NCI-H345 treated with DMSO at 0.1 percent for 48 hours (cell line): ENCODE data around the gene GRK3.
"Not testable (repeated sequence)": the region's sequence is repeated elsewhere in the genome, so short reads cannot be mapped to it uniquely, and the experiment has no call there.

ENCODE experiments used
- DNase-seq: peaks from one replicate; lab custom pipeline; 2025; ENCODE audit not compliant: unreplicated experiment; lab: John Stamatoyannopoulos, UW

GRK3 gene

GRCh38 chr22:25570486-25570885 lies 6.0 kb downstream of the GRK3 start:
- DNase-seq, result no peak

GRCh38 chr22:25571969-25572707 lies 7.7 kb downstream of the GRK3 start:
- DNase-seq, result not testable (repeated sequence)

DNA sequence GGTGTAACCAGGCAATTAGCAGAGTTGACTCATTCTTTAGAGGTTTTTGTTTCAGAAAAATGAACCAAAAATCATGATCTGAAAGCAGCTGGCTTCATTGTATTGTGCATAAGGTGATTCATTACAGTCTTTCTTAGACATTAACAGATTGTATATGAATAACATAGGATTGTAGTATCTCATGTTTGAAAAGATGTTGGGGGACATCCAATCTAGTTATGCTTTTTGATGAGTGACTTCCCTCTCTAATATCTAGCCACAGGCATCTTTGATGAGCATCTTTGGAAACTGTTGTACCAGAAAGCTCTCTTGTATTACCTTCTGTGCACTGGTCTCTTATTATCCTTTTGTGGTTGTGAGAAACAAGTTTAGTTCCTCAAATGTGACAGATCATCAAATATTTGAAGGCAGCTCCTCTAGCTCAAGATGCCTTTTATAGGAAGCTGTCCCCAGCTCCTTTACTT lies 8.3 kb downstream of the GRK3 start:
- no peak for DNase-seq

DNA sequence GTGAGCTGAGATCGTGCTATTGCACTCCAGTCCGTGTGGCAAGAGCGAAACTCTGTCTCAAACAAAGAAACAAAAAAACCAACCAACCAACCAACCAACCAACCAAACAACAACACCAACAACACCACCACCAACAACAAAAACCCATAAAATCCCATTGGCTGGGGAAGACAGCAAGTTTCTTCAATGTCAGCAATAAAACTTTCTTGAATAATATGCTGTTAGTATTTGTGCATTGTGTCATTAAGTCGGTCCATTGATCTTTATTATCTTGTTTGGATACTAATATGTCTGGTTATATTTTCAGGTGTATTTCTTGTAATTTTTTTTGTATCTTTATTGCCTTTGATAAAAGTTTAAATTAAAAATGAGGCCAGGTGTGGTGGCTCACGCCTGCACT lies 9.4 kb downstream of the GRK3 start:
- DNase-seq, result no peak

- DNase-seq, result no peak
Observed at GRCh38 chr22:25574736-25575135, 10.3 kb downstream of the GRK3 start.

DNA sequence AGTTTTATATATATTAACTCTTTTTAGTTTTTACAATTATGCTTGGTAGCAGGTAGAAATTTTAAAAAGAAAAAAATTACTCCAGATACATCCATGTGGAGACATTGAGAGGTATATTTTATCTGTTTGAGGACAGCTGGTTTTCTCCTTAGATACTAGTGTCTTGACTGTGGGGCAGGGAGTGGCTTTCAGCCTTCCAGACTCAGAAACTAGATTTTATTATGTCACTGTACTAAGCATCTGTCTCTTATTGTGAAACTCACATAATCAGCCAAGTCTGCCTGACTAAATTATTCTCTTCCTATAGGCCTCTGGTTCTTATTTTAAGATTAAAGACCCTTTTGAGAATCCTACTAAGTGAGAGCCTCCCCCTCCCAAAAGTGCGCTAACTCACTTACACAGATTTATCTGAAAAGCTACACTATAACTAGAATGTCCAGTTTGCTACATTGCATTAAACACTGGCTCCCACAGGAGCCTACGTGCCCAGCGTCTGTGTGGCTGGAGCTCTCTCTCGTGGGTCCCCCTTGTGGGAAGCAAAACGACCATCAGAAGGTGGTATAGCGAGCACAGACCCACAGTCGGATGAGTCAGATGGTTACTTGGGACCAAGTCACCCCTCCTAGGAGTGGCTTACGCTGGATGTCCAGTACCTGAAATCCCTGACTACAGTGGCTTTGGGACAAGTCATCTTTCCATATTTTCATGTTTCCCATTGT lies 11.4 kb downstream of the GRK3 start:
- DNase-seq, result not testable (repeated sequence)

DNA sequence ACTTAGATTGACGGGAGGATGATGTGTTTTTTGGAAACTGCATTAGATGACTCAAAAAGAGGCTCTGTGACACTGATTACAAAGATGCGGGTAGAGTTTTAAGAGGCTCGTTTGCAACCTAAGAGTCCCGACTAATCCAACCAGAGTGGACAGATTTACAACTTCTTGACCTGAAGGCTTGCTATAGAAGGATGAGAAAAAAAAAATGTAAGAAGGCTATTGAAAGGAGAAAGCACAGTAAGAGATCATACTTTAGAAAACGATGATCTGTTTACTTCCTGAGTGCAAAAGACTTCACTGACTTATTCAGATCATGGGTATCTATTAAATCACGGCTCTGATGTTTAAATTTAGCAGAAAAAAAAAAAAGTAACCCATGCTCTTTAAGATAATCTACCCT lies 17.0 kb downstream of the GRK3 start:
- not testable (repeated sequence) for DNase-seq

DNA sequence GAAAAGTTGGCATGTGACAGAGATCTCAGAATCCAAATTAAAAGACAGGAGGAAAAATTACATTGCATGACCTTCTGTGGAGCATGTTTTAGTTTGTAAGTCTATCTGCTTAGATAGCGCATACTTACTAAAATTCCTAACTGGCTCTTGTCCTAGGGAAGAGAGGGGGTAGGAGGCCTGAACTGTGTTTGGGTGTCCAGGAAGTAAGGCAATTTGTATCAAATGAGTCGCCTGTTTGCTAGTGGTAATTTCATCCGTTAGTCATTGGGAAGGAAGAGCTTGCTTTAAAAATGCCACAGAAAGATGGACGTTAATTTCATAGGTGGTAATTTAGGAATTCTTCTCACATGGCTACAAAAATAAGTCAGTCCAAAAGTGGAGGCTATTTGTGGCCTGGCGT lies 18.5 kb downstream of the GRK3 start:
- no peak for DNase-seq

DNA sequence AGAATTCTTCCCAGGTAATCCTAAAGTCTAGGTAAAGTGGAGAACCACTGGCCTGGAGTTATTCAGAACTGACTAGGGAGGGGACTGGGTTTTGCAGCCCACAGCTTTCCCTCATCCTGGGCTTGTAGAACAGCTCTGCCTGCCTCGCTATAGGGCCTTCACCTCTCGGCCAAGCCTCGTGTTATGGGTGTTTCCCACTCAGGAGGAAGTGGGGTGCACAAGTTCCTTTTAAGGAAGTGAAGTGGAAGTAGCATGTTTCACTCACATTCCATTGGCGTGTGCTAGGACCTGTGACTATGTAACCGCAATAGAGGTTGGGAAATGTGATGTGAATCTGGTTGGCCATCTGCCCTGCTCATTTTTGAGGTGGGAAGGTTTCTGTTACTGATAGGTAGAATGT lies 20.5 kb downstream of the GRK3 start:
- not testable (repeated sequence) for DNase-seq

DNA sequence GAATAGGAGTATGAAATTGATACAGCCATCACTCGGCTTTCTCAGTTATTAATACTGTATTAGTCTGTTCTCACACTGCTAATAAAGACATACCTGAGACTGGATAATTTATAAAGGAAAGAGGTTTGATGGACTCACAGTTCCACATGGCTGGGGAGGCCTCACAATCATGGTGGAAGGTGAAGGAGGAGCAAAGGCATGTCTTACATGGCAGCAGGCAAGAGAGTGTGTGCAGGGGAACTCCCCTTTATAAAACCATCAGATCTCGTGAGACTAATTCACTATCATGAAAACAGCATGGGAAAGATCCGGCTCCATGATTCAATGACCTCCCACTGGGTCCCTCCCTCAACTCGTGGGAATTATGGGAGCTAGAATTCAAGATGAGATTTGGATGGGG lies 25.2 kb downstream of the GRK3 start:
- DNase-seq, result not testable (repeated sequence)

- DNase-seq, result not testable (repeated sequence)
Observed at GRCh38 chr22:25593323-25593722, 28.8 kb downstream of the GRK3 start.

DNA sequence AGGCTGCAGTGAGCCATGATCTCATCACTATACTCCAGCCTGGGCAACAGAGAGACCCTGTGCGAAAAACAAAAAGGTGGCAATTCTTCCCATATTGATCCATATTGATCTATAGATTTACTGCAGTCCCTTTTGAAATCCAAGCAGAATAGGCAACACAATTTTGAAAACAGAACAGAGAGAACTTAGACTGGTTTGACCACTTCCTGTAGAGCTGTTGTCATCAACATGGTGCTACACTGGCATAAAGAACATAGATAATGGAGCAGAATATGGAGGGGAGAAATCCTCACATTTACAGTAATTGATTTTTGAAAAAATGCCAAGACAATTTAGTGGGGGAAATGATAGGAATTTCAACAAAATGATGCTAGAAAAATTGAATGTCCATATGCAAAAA lies 34.1 kb downstream of the GRK3 start:
- no peak for DNase-seq

DNA sequence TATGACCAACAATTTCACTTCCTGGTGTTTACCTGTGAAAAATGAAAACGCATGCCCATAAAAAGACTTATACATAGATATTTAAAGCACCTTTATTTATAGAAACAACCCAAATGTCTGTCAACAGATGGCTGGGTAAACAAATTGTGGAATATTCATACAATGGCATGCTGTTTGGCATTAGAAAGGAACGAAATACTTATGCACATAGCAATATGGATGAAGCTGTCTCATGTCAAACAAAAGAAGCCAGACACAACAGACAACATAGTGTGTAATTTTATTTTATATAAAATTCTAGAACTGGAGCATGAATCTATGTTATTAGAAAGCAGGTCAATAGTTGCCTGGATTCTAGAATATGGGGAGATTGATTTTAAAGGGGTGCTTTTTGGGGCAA lies 38.0 kb downstream of the GRK3 start:
- DNase-seq, result no peak

GRCh38 chr22:25602916-25603315 lies 38.4 kb downstream of the GRK3 start:
- no peak for DNase-seq

DNA sequence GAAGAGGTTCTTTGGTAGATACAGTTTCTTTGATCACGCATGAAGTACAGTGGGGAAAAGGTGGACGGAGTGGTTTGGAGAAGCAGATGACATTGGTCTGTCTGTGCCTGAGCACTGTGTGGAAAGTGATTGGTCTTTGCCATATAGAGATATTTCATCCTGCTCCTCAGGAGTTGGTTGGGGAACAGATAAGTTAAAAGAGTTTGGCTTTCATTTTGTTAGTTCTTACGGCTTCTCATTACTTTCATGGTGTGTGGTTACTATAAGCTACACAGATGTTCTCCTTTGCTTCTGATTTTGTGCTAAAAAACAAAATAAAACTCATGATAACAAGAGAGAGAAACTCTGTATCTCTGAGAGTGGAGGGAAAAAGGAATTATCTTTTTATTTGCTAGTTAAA lies 40.7 kb downstream of the GRK3 start:
- DNase-seq, result not testable (repeated sequence)

- not testable (repeated sequence) for DNase-seq
Observed at GRCh38 chr22:25605565-25605964, 41.1 kb downstream of the GRK3 start.

GRCh38 chr22:25611284-25611683 lies 46.8 kb downstream of the GRK3 start:
- not testable (repeated sequence) for DNase-seq

- not testable (repeated sequence) for DNase-seq
Observed at GRCh38 chr22:25613131-25613530, 48.7 kb downstream of the GRK3 start.

DNA sequence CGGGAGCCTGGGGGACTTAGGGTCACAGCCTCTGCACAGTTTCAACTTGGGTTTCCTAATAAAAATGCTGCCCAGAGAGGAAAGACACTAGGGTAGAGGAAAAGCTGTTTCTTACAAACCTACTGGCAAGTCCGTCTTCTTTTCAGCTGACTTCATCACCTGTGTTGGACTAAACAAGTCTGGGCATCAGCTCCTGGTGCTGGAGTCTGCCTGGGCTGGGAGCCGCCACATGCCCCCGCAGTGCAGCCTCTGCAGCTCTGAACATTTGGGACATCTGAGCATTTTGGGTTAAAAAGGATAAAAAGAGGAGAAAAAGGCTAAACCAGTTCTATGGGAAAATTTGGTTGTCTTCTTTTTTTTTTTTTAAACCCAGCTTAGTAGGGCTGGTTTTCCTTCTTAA lies 49.1 kb downstream of the GRK3 start:
- not testable (repeated sequence) for DNase-seq

DNA sequence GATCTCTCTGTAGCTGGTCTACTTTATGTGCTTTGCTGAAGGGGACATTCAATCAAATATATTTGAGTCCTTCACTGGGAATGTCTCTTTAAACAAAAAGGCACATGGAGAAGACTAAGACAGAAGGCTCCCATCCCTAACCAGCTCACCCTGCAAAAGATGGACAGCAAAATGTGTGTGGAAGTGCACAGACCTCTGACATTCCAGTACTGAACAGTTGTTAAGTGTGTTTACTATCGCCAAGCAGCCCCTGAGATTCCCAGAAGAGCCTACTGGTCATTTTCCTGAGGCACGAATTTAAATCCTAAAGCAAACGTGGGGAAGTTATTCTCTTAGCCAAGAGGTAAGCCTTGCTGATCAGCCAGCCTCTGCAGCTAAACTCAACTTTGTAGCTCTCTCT lies 50.3 kb downstream of the GRK3 start:
- DNase-seq, result not testable (repeated sequence)

DNA sequence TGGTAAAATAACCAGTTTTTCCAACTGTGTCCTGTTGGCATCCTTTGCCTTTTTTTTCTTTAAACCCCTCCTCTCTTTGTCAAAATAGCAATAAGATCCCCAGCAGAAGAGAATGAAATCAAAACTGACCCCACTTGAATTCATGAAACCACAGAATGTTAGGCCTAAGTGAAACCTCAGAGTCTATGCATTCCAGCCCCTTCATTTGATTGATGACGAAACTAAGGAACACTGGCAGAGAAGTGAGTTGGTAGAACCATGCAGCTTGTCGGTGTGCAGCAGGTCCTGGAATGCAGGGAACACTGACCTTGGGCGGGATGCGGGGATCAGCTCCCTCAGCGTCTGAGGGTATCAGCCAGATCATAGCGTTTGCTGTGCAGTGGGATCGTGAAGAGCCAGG lies 57.5 kb downstream of the GRK3 start:
- DNase-seq, result no peak

DNA sequence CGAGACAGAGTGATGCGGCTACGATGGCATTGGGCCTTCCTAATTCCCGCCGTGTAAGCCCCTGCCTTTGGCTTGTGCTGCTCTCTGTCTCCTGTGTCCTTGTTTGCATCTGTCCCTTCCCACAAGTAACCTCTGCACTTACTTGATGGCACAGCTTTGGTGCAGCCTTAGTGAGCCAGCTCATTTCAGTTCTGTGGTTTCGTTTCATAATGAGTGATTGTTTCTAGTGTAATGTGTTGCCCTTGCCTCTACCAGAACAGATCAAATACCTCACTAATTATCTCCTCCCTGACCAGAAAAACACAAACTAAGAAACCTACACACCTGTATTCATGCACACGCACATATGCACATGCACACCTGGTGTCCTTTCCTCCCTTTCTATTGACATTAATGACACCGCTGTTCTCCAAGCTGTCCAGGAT lies 58.8 kb downstream of the GRK3 start:
- DNase-seq, result no peak
